CD14-positive monocyte (primary cell): ENCODE data around the gene TINCR. TPM values are rescaled to one million over a fixed set of nuclear protein-coding genes. Genes with fewer than 3 reads are reported as not detected.

Experiments
- DNase-seq, 3 donors: peaks; one replicate each; pipeline ENCODE4 v3.0.0-alpha.2; 2011 to 2022
- H2AFZ ChIP-seq: 2 replicates; pipeline ENCODE4 v1.6.0; 2012; ENCODE audit warnings: mild to moderate bottlenecking, low read depth, low read length, inconsistent platforms; ENCODE audit not compliant: insufficient read depth, poor library complexity, severe bottlenecking
- H3K27ac ChIP-seq, 2 donors: 1 replicate in 1 of 2; 2 replicates in 1 of 2; pipeline ENCODE4 v1.5.1; 2012 to 2013; ENCODE audit warnings: low read length in 2 of 2, control low read depth in 1 of 2, inconsistent platforms in 1 of 2, low read depth in 1 of 2, mild to moderate bottlenecking in 1 of 2
- H3K27me3 ChIP-seq, 2 donors: one replicate each; pipeline versions ENCODE4 v1.6.0 to v1.6.1; 2011 to 2013; ENCODE audit warnings: low read length in 2 of 2; ENCODE audit not compliant: control insufficient read depth in 2 of 2, insufficient read depth in 2 of 2
- H3K36me3 ChIP-seq, 2 donors: replicated peaks in 1 of 2; 1 replicate in 1 of 2; 2 replicates in 1 of 2; pipeline versions ENCODE4 v1.5.1 to v1.6.1; 2012 to 2013; ENCODE audit warnings: low read length in 2 of 2, control low read depth in 1 of 2, inconsistent platforms in 1 of 2, mild to moderate bottlenecking in 1 of 2; ENCODE audit not compliant: insufficient read depth in 2 of 2, control insufficient read depth in 1 of 2
- H3K4me1 ChIP-seq, 2 donors: 1 replicate in 1 of 2; 2 replicates in 1 of 2; pipeline versions ENCODE4 v1.5.1 to v1.6.1; 2012 to 2013; ENCODE audit warnings: low read length in 2 of 2, control low read depth in 1 of 2, inconsistent platforms in 1 of 2, mild to moderate bottlenecking in 1 of 2, moderate library complexity in 1 of 2; ENCODE audit not compliant: insufficient read depth in 2 of 2, control insufficient read depth in 1 of 2
- H3K4me2 ChIP-seq: replicated peaks from 2 replicates; pipeline ENCODE3; 2012; ENCODE audit warnings: low read length, moderate library complexity, mild to moderate bottlenecking; ENCODE audit not compliant: poor library complexity, severe bottlenecking; ENCODE audit errors: extremely low read depth
- H3K4me3 ChIP-seq, 3 experiments: fragments of 200-600 bp in 1 of 3; sonication (generic) in 1 of 3; replicated peaks in 1 of 3; 1 replicate in 2 of 3; 2 replicates in 1 of 3; pipeline ENCODE4 v1.5.1; 2011 to 2013; ENCODE audit warnings: low read length in 3 of 3, mild to moderate bottlenecking in 3 of 3, control low read depth in 2 of 3, low read depth in 2 of 3, inconsistent platforms in 1 of 3, moderate library complexity in 1 of 3
- H3K79me2 ChIP-seq: 2 replicates; pipeline ENCODE4 v1.6.0; 2012; ENCODE audit warnings: mild to moderate bottlenecking, control low read depth, inconsistent platforms, low read length, moderate library complexity; ENCODE audit not compliant: insufficient read depth
- H3K9ac ChIP-seq: 2 replicates; pipeline ENCODE4 v1.6.0; 2017; ENCODE audit warnings: low read length, mild to moderate bottlenecking; ENCODE audit not compliant: insufficient read depth, poor library complexity, severe bottlenecking
- H3K9me3 ChIP-seq, 2 donors: replicated peaks in 1 of 2; 1 replicate in 1 of 2; 2 replicates in 1 of 2; pipeline versions ENCODE4 v1.5.1 to v1.6.1; 2012 to 2013; ENCODE audit warnings: low read length in 2 of 2, control low read depth in 1 of 2; ENCODE audit not compliant: control insufficient read depth in 1 of 2, insufficient read depth in 1 of 2
- H4K20me1 ChIP-seq: 2 replicates; pipeline ENCODE4 v1.6.0; 2012; ENCODE audit warnings: mild to moderate bottlenecking, low read length, control low read depth, moderate library complexity; ENCODE audit not compliant: insufficient read depth
- H3K27ac Mint-ChIP-seq, 7 donors: one replicate each; pipeline ENCODE4 v1.8.0; 2020; ENCODE audit warnings: mild to moderate bottlenecking in 7 of 7, mixed read lengths in 7 of 7, moderate library complexity in 6 of 7, inconsistent platforms in 2 of 7
- H3K27me3 Mint-ChIP-seq, 3 donors: one replicate each; pipeline ENCODE4 v1.8.0; 2021 to 2022; ENCODE audit warnings: low read depth in 3 of 3, mild to moderate bottlenecking in 3 of 3, mixed read lengths in 3 of 3, moderate library complexity in 3 of 3, inconsistent platforms in 1 of 3
- H3K36me3 Mint-ChIP-seq, 2 donors: one replicate each; pipeline ENCODE4 v1.8.0; 2020; ENCODE audit warnings: mixed read lengths in 2 of 2, inconsistent platforms in 1 of 2, mild to moderate bottlenecking in 1 of 2
- H3K4me1 Mint-ChIP-seq: one replicate; pipeline ENCODE4 v1.8.0; 2020; ENCODE audit warnings: mild to moderate bottlenecking, mixed read lengths
- H3K4me3 Mint-ChIP-seq, 2 donors: one replicate each; pipeline ENCODE4 v1.8.0; 2020; ENCODE audit warnings: mild to moderate bottlenecking in 2 of 2, mixed read lengths in 2 of 2, moderate library complexity in 1 of 2
- H3K9me3 Mint-ChIP-seq, 7 donors: one replicate each; pipeline ENCODE4 v1.8.0; 2020 to 2022; ENCODE audit warnings: mixed read lengths in 7 of 7, mild to moderate bottlenecking in 6 of 7, moderate library complexity in 6 of 7, inconsistent platforms in 2 of 7
- CTCF ChIP-seq: fragments of 200-600 bp; IDR thresholded peaks from one replicate; pipeline ENCODE4 v1.8.0; 2022; ENCODE audit warnings: antibody characterized with exemption, mild to moderate bottlenecking
- WGBS: methylation state at CpG from one replicate; pipeline ENCODE4 v1.1.5; 2013; ENCODE audit warnings: missing lambda C conversion rate; ENCODE audit not compliant: insufficient coverage; 5-methylcytosine and 5-hydroxymethylcytosine counted together
- intact Hi-C, 2 donors: fragments of 100-400 bp; cut with micrococcal nuclease; formaldehyde crosslinking; loops; one replicate each; pipeline versions ENCODE4 v1.15.0 to v1.15.1; 2023
- polyA plus RNA-seq, 3 donors: library from polyadenylated mRNA; depleted of rRNA in 1 of 3; unstranded in 2 of 3; stranded (reverse) in 1 of 3; fragments of 300-500 nt in 2 of 3; fragments of >200 nt in 1 of 3; fragmentation: Illumina TruSeq in 2 of 3; gene quantifications; 1 replicate in 2 of 3; 2 replicates in 1 of 3; pipeline ENCODE4 v1.2.3, GENCODE V29; 2012 to 2021

Gene TINCR
- polyA plus RNA-seq, 3 donors = 0.11 TPM; not detected in 2

GRCh38 chr19:5526691-5527090 lies 41.1 kb downstream of the TINCR start:
- no peaks in the 10 kb centered on the region for H3K36me3 ChIP-seq
- 82% methylated on average over 6 of the region's 6 CpGs for WGBS
- H3K4me1 ChIP-seq = no peaks in the 10 kb centered on the region
- Mint-ChIP-seq H3K27me3 (peaks cover 7 to 8% (median 8%) of the 10 kb centered on the region in 3 donors), H3K4me3 (no peak overlapping the region), H3K9me3 (peaks cover 0 to 3% (median 1%) of the 10 kb centered on the region in 7 donors), H3K36me3 (no peaks in the 10 kb centered on the region), H3K4me1 (no peaks in the 10 kb centered on the region), H3K27ac (no peak overlapping the region)
- intact Hi-C loops = no loop called here
- H3K9me3 ChIP-seq = no peaks in the 10 kb centered on the region
- no peak for TF ChIP-seq CTCF
- no peaks in the 10 kb centered on the region for H4K20me1 ChIP-seq
- H3K27ac ChIP-seq = no peak overlapping the region
- DNase-seq = no peak
- no peaks in the 10 kb centered on the region for H3K79me2 ChIP-seq
- H3K4me3 ChIP-seq = no peak overlapping the region
- H3K27me3 ChIP-seq = no peaks in the 10 kb centered on the region
- H3K9ac ChIP-seq = no peak overlapping the region
- no peak overlapping the region for H3K4me2 ChIP-seq
- H2AFZ ChIP-seq = no peak overlapping the region

GRCh38 chr19:5524081-5524480 lies 43.7 kb downstream of the TINCR start:
- no peak overlapping the region for H3K9ac ChIP-seq
- no peak overlapping the region for H3K4me2 ChIP-seq
- DNase-seq = no peak
- no peak overlapping the region for H3K4me3 Mint-ChIP-seq
- H3K36me3 ChIP-seq = no peaks in the 10 kb centered on the region
- TF ChIP-seq CTCF = no peak
- no peaks in the 10 kb centered on the region for H3K79me2 ChIP-seq
- no peak overlapping the region for H3K27ac Mint-ChIP-seq
- H3K9me3 ChIP-seq = peaks cover 0 to 3% of the 10 kb centered on the region in 2 donors
- no peaks in the 10 kb centered on the region for H4K20me1 ChIP-seq
- H3K4me1 ChIP-seq = no peaks in the 10 kb centered on the region
- no peaks in the 10 kb centered on the region for H3K36me3 Mint-ChIP-seq
- H3K27me3 Mint-ChIP-seq = peaks cover 8 to 10% (median 8%) of the 10 kb centered on the region in 3 donors
- intact Hi-C loops = no loop called here
- H3K4me3 ChIP-seq = no peak overlapping the region
- no peak overlapping the region for H2AFZ ChIP-seq
- no peaks in the 10 kb centered on the region for H3K4me1 Mint-ChIP-seq
- WGBS = 76% methylated on average over 3 of the region's 6 CpGs
- H3K9me3 Mint-ChIP-seq = peaks cover 0 to 10% (median 6%) of the 10 kb centered on the region in 7 donors
- no peak overlapping the region for H3K27ac ChIP-seq
- no peaks in the 10 kb centered on the region for H3K27me3 ChIP-seq
